A549 (cell line): ENCODE measurements around the gene WSB2. TPM values are rescaled to one million over a fixed set of nuclear protein-coding genes. Genes with fewer than 3 reads are reported as not detected.

Experiments
- ATAC-seq, 2 experiments: fragments of 200-7000 bp in 1 of 2; fragments of >200 bp in 1 of 2; cut with Nextera tagmentation in 1 of 2; cut with Tn5 transposase in 1 of 2; 3 replicates each; pipeline versions ENCODE4 v1.8.0 to v1.9.1; 2018 to 2020; ENCODE audit warnings: mild to moderate bottlenecking in 1 of 2, moderate library complexity in 1 of 2
- CTCF ChIA-PET: fragments of 300-600 bp; sonication (Branson Sonifier 250); formaldehyde crosslinking; extraction: SDS; loops from one replicate; lab custom pipeline; 2021; ENCODE audit warnings: antibody characterized with exemption, inconsistent platforms; lab: Yijun Ruan, JAX
- POLR2A ChIA-PET: fragments of 350-600 bp; formaldehyde crosslinking; extraction: SDS; loops from one replicate; lab custom pipeline; 2021; ENCODE audit warnings: antibody characterized with exemption, inconsistent platforms; lab: Yijun Ruan, JAX
- DNase-seq, 2 experiments: peaks; one replicate each; pipeline versions ENCODE4 v3.0.0 to v3.0.0-alpha.2; 2011 to 2016; ENCODE audit warnings: low read depth in 1 of 2, low spot score in 1 of 2
- FAIRE-seq: peaks from 2 replicates; lab custom pipeline; 2011; peaks lifted over from hg19 to GRCh38; lab: Jason Lieb, UNC
- H3K27ac ChIP-seq, 2 experiments: fragments of >200 bp; sonication (Bioruptor Twin); formaldehyde crosslinking; 3 replicates each; pipeline ENCODE4 v1.5.1; 2016 to 2017
- H3K4me1 ChIP-seq: fragments of >200 bp; sonication (Bioruptor Twin); formaldehyde crosslinking; 3 replicates; pipeline ENCODE4 v1.6.1; 2016
- H3K4me2 ChIP-seq: fragments of >200 bp; sonication (Bioruptor Twin); formaldehyde crosslinking; 3 replicates; pipeline ENCODE4 v1.6.1; 2016
- H3K4me3 ChIP-seq: fragments of >200 bp; sonication (Bioruptor Twin); formaldehyde crosslinking; 3 replicates; pipeline ENCODE4 v1.5.1; 2016
- H3K9me3 ChIP-seq: fragments of >200 bp; sonication (Bioruptor Twin); formaldehyde crosslinking; 3 replicates; pipeline ENCODE4 v1.6.1; 2016
- ATOH8 ChIP-seq: fragments of 250-450 bp; sonication (Bioruptor Pico); IDR thresholded peaks from 2 replicates; pipeline ENCODE4 v1.5.0; 2020; ENCODE audit warnings: low read depth, mild to moderate bottlenecking, moderate library complexity
- CBX2 ChIP-seq: fragments of 200-600 bp; sonication (generic); IDR thresholded peaks from 2 replicates; pipeline ENCODE4 v1.6.1; 2016; ENCODE audit warnings: low read depth, mild to moderate bottlenecking, borderline replicate concordance
- CBX8 ChIP-seq: fragments of 200-600 bp; sonication (generic); IDR thresholded peaks from 2 replicates; pipeline ENCODE4 v1.6.1; 2016
- CTCF ChIP-seq: fragments of >200 bp; sonication (Bioruptor Twin); formaldehyde crosslinking; IDR thresholded peaks from 3 replicates; pipeline ENCODE4 v1.5.1; 2016
- E2F6 ChIP-seq: IDR thresholded peaks from 2 replicates; pipeline ENCODE4 v1.6.1; 2012; ENCODE audit warnings: low read depth, borderline replicate concordance
- GATA3 ChIP-seq: IDR thresholded peaks from 2 replicates; pipeline ENCODE4 v1.6.1; 2012; ENCODE audit warnings: borderline replicate concordance
- HDAC2 ChIP-seq: fragments of 200-600 bp; sonication (generic); IDR thresholded peaks from 2 replicates; pipeline ENCODE4 v1.6.1; 2016
- HMGXB4 ChIP-seq: fragments of 250-450 bp; sonication (Bioruptor Pico); IDR thresholded peaks from 2 replicates; pipeline ENCODE4 v1.5.0; 2021; ENCODE audit warnings: mild to moderate bottlenecking, moderate library complexity, borderline replicate concordance
- HOXB13 ChIP-seq: fragments of 250-450 bp; sonication (Bioruptor Pico); IDR thresholded peaks from 2 replicates; pipeline ENCODE4 v1.5.0; 2020; ENCODE audit warnings: low read depth, mild to moderate bottlenecking, moderate library complexity
- KDM1A ChIP-seq: fragments of 200-600 bp; sonication (generic); IDR thresholded peaks from 2 replicates; pipeline ENCODE4 v1.6.1; 2016; ENCODE audit warnings: low read depth, mild to moderate bottlenecking
- NPAS2 ChIP-seq: fragments of 250-450 bp; sonication (Bioruptor Pico); IDR thresholded peaks from 2 replicates; pipeline ENCODE4 v1.8.0; 2022; ENCODE audit warnings: mild to moderate bottlenecking, moderate library complexity, borderline replicate concordance
- REST ChIP-seq: fragments of 200-600 bp; sonication (generic); IDR thresholded peaks from 2 replicates; pipeline ENCODE4 v1.6.1; 2016; ENCODE audit warnings: antibody characterized with exemption, mild to moderate bottlenecking, moderate library complexity
- RFX5 ChIP-seq: fragments of 450-650 bp; IDR thresholded peaks from 2 replicates; pipeline ENCODE4 v1.7.1; 2014; ENCODE audit warnings: antibody characterized with exemption, mild to moderate bottlenecking, moderate library complexity
- WGBS: methylation state at CpG from one replicate; pipeline ENCODE4 v1.1.6; 2017; ENCODE audit errors: missing lambda C conversion rate; 5-methylcytosine and 5-hydroxymethylcytosine counted together
- polyA plus RNA-seq, 4 experiments: library from polyadenylated mRNA; depleted of rRNA in 3 of 4; stranded (reverse); fragments of >200 nt; fragmentation: RNase III in 1 of 4; extraction: RNeasy Plus Mini Kit Qiagen cat#74134 plus additional on column Dnase treatment in 1 of 4; gene quantifications; 2 replicates in 3 of 4; 3 replicates in 1 of 4; pipeline ENCODE4 v1.2.3, GENCODE V29; 2011 to 2017

Gene WSB2
- polyA plus RNA-seq, 2 of the 4 experiments (the other 2 are of a cell fraction): 40.5 to 93.5 TPM

- POLR2A ChIA-PET: no interaction called here
- TF ChIP-seq HMGXB4 (CRISPR knock-in tag) (no peak), E2F6 (no peak), RFX5 (no peak), CTCF (no peak), CBX2 (no peak), NPAS2 (no peak), CBX8 (no peak), ATOH8 (CRISPR knock-in tag) (no peak), GATA3 (no peak), HDAC2 (no peak), REST (no peak)
- FAIRE-seq (no peak), ATAC-seq (no peak), DNase-seq (no peak)
- Histone ChIP-seq H3K27ac (0 out of 6 replicates have a peak overlapping the region, but pooled peaks of 1 of the 2 experiments have one; percentile 14), H3K4me1 (peaks cover 15% of the 10 kb centered on the region; the same call in 2 of the 3 replicates), H3K4me3 (no peak overlapping the region), H3K9me3 (no peaks in the 10 kb centered on the region), H3K4me2 (no peak overlapping the region)
- 90% methylated on average over 11 of the region's 11 CpGs for WGBS
- CTCF ChIA-PET: interaction anchor here (0.6 to 10.1 kb wide), 5 partner anchors 10 to 339 kb away, joined by 3 to 203 read pairs (median 6); partner anchors contain the start of gene SUDS3
Observed at GRCh38 chr12:118036672-118037411, 24.1 kb downstream of the WSB2 start.

GRCh38 chr12:118035190-118036041 lies 25.6 kb downstream of the WSB2 start:
- ATAC-seq (peak; percentile 83 to 85), FAIRE-seq (no peak), DNase-seq (peak in 1 of 2 experiments; percentile 62)
- H3K4me1 ChIP-seq: peaks cover 15% of the 10 kb centered on the region; the same call in 2 of the 3 replicates
- TF ChIP-seq KDM1A: no peak
- TF ChIP-seq HOXB13 (CRISPR knock-in tag): no peak
- TF ChIP-seq GATA3: no peak
- H3K4me2 ChIP-seq: no peak overlapping the region
- no peak overlapping the region for H3K4me3 ChIP-seq
- no peaks in the 10 kb centered on the region for H3K9me3 ChIP-seq
- WGBS: 82% methylated on average over 9 of the region's 9 CpGs
- H3K27ac ChIP-seq: peak overlapping the region in 1 of 2 experiments; percentile 23; a peak in 1 of 6 replicates
- ChIA-PET POLR2A (interaction anchor here (0.6 to 1.0 kb wide), 3 partner anchors 28 to 160 kb away, joined by 4 to 8 read pairs (median 7); no protein-coding TSS in a partner anchor), CTCF (interaction anchor here (0.7 to 10.1 kb wide), 30 partner anchors 8 to 824 kb away, joined by 3 to 203 read pairs (median 5); partner anchors contain the start of genes SUDS3 and WSB2)
